CD14-positive monocyte (primary cell): Measurements from ENCODE around the gene TEX10. TPM values are rescaled to one million over a fixed set of nuclear protein-coding genes. Genes with fewer than 3 reads are reported as not detected.
A peak's percentile ranks its signal among the peaks of the same experiment; 100 is the strongest.
"Not testable (repeated sequence)": the region's sequence is repeated elsewhere in the genome, so short reads cannot be mapped to it uniquely, and the experiment has no call there.

Source experiments
- DNase-seq, 3 donors: peaks; one replicate each; pipeline ENCODE4 v3.0.0-alpha.2; 2011 to 2022
- H2AFZ ChIP-seq: 2 replicates; pipeline ENCODE4 v1.6.0; 2012; ENCODE audit warnings: mild to moderate bottlenecking, low read depth, low read length, inconsistent platforms; ENCODE audit not compliant: insufficient read depth, poor library complexity, severe bottlenecking
- H3K27ac ChIP-seq, 2 donors: 1 replicate in 1 of 2; 2 replicates in 1 of 2; pipeline ENCODE4 v1.5.1; 2012 to 2013; ENCODE audit warnings: low read length in 2 of 2, control low read depth in 1 of 2, inconsistent platforms in 1 of 2, low read depth in 1 of 2, mild to moderate bottlenecking in 1 of 2
- H3K27me3 ChIP-seq, 2 donors: one replicate each; pipeline versions ENCODE4 v1.6.0 to v1.6.1; 2011 to 2013; ENCODE audit warnings: low read length in 2 of 2; ENCODE audit not compliant: control insufficient read depth in 2 of 2, insufficient read depth in 2 of 2
- H3K36me3 ChIP-seq, 2 donors: replicated peaks in 1 of 2; 1 replicate in 1 of 2; 2 replicates in 1 of 2; pipeline versions ENCODE4 v1.5.1 to v1.6.1; 2012 to 2013; ENCODE audit warnings: low read length in 2 of 2, control low read depth in 1 of 2, inconsistent platforms in 1 of 2, mild to moderate bottlenecking in 1 of 2; ENCODE audit not compliant: insufficient read depth in 2 of 2, control insufficient read depth in 1 of 2
- H3K4me1 ChIP-seq, 2 donors: 1 replicate in 1 of 2; 2 replicates in 1 of 2; pipeline versions ENCODE4 v1.5.1 to v1.6.1; 2012 to 2013; ENCODE audit warnings: low read length in 2 of 2, control low read depth in 1 of 2, inconsistent platforms in 1 of 2, mild to moderate bottlenecking in 1 of 2, moderate library complexity in 1 of 2; ENCODE audit not compliant: insufficient read depth in 2 of 2, control insufficient read depth in 1 of 2
- H3K4me2 ChIP-seq: replicated peaks from 2 replicates; pipeline ENCODE3; 2012; ENCODE audit warnings: low read length, moderate library complexity, mild to moderate bottlenecking; ENCODE audit not compliant: poor library complexity, severe bottlenecking; ENCODE audit errors: extremely low read depth
- H3K4me3 ChIP-seq, 3 experiments: fragments of 200-600 bp in 1 of 3; sonication (generic) in 1 of 3; replicated peaks in 1 of 3; 1 replicate in 2 of 3; 2 replicates in 1 of 3; pipeline ENCODE4 v1.5.1; 2011 to 2013; ENCODE audit warnings: low read length in 3 of 3, mild to moderate bottlenecking in 3 of 3, control low read depth in 2 of 3, low read depth in 2 of 3, inconsistent platforms in 1 of 3, moderate library complexity in 1 of 3
- H3K79me2 ChIP-seq: 2 replicates; pipeline ENCODE4 v1.6.0; 2012; ENCODE audit warnings: mild to moderate bottlenecking, control low read depth, inconsistent platforms, low read length, moderate library complexity; ENCODE audit not compliant: insufficient read depth
- H3K9ac ChIP-seq: 2 replicates; pipeline ENCODE4 v1.6.0; 2017; ENCODE audit warnings: low read length, mild to moderate bottlenecking; ENCODE audit not compliant: insufficient read depth, poor library complexity, severe bottlenecking
- H3K9me3 ChIP-seq, 2 donors: replicated peaks in 1 of 2; 1 replicate in 1 of 2; 2 replicates in 1 of 2; pipeline versions ENCODE4 v1.5.1 to v1.6.1; 2012 to 2013; ENCODE audit warnings: low read length in 2 of 2, control low read depth in 1 of 2; ENCODE audit not compliant: control insufficient read depth in 1 of 2, insufficient read depth in 1 of 2
- H4K20me1 ChIP-seq: 2 replicates; pipeline ENCODE4 v1.6.0; 2012; ENCODE audit warnings: mild to moderate bottlenecking, low read length, control low read depth, moderate library complexity; ENCODE audit not compliant: insufficient read depth
- H3K27ac Mint-ChIP-seq, 7 donors: one replicate each; pipeline ENCODE4 v1.8.0; 2020; ENCODE audit warnings: mild to moderate bottlenecking in 7 of 7, mixed read lengths in 7 of 7, moderate library complexity in 6 of 7, inconsistent platforms in 2 of 7
- H3K27me3 Mint-ChIP-seq, 3 donors: one replicate each; pipeline ENCODE4 v1.8.0; 2021 to 2022; ENCODE audit warnings: low read depth in 3 of 3, mild to moderate bottlenecking in 3 of 3, mixed read lengths in 3 of 3, moderate library complexity in 3 of 3, inconsistent platforms in 1 of 3
- H3K36me3 Mint-ChIP-seq, 2 donors: one replicate each; pipeline ENCODE4 v1.8.0; 2020; ENCODE audit warnings: mixed read lengths in 2 of 2, inconsistent platforms in 1 of 2, mild to moderate bottlenecking in 1 of 2
- H3K4me1 Mint-ChIP-seq: one replicate; pipeline ENCODE4 v1.8.0; 2020; ENCODE audit warnings: mild to moderate bottlenecking, mixed read lengths
- H3K4me3 Mint-ChIP-seq, 2 donors: one replicate each; pipeline ENCODE4 v1.8.0; 2020; ENCODE audit warnings: mild to moderate bottlenecking in 2 of 2, mixed read lengths in 2 of 2, moderate library complexity in 1 of 2
- H3K9me3 Mint-ChIP-seq, 7 donors: one replicate each; pipeline ENCODE4 v1.8.0; 2020 to 2022; ENCODE audit warnings: mixed read lengths in 7 of 7, mild to moderate bottlenecking in 6 of 7, moderate library complexity in 6 of 7, inconsistent platforms in 2 of 7
- CTCF ChIP-seq: fragments of 200-600 bp; IDR thresholded peaks from one replicate; pipeline ENCODE4 v1.8.0; 2022; ENCODE audit warnings: antibody characterized with exemption, mild to moderate bottlenecking
- WGBS: methylation state at CpG from one replicate; pipeline ENCODE4 v1.1.5; 2013; ENCODE audit warnings: missing lambda C conversion rate; ENCODE audit not compliant: insufficient coverage; 5-methylcytosine and 5-hydroxymethylcytosine counted together
- intact Hi-C, 2 donors: fragments of 100-400 bp; cut with micrococcal nuclease; formaldehyde crosslinking; loops; one replicate each; pipeline versions ENCODE4 v1.15.0 to v1.15.1; 2023
- polyA plus RNA-seq, 3 donors: library from polyadenylated mRNA; depleted of rRNA in 1 of 3; unstranded in 2 of 3; stranded (reverse) in 1 of 3; fragments of 300-500 nt in 2 of 3; fragments of >200 nt in 1 of 3; fragmentation: Illumina TruSeq in 2 of 3; gene quantifications; 1 replicate in 2 of 3; 2 replicates in 1 of 3; pipeline ENCODE4 v1.2.3, GENCODE V29; 2012 to 2021

The TEX10 gene
- polyA plus RNA-seq, 3 donors: 3.8 to 6.4 (median 4.5) TPM

- Histone ChIP-seq H3K4me2 (peak overlapping the region; percentile 20), H3K79me2 (no peaks in the 10 kb centered on the region), H3K27me3 (no peaks in the 10 kb centered on the region), H4K20me1 (no peaks in the 10 kb centered on the region), H2AFZ (peak overlapping the region; percentile 7), H3K9me3 (peaks cover 0 to 6% of the 10 kb centered on the region in 2 donors), H3K9ac (no peak overlapping the region), H3K4me3 (no peak overlapping the region), H3K27ac (peak overlapping the region in 1 of 2 donors; percentile 5), H3K4me1 (peaks cover 12 to 13% of the 10 kb centered on the region in 2 donors), H3K36me3 (no peaks in the 10 kb centered on the region)
- Mint-ChIP-seq H3K4me3 (peak overlapping the region in 1 of 2 donors; percentile 15), H3K4me1 (peaks cover 16% of the 10 kb centered on the region), H3K36me3 (peaks cover 0 to 2% of the 10 kb centered on the region in 2 donors), H3K9me3 (peaks cover 7 to 18% (median 11%) of the 10 kb centered on the region in 7 donors), H3K27ac (no peak overlapping the region), H3K27me3 (no peaks in the 10 kb centered on the region)
- TF ChIP-seq CTCF: no peak
- intact Hi-C loops: no loop called here
- DNase-seq: peak in 2 of 3 donors; percentile 9 to 10
- no CpG with 5 or more reads among the region's 2 CpGs for WGBS
Observed at GRCh38 chr9:100394816-100395215, 42.1 kb upstream of the TEX10 start.

DNA sequence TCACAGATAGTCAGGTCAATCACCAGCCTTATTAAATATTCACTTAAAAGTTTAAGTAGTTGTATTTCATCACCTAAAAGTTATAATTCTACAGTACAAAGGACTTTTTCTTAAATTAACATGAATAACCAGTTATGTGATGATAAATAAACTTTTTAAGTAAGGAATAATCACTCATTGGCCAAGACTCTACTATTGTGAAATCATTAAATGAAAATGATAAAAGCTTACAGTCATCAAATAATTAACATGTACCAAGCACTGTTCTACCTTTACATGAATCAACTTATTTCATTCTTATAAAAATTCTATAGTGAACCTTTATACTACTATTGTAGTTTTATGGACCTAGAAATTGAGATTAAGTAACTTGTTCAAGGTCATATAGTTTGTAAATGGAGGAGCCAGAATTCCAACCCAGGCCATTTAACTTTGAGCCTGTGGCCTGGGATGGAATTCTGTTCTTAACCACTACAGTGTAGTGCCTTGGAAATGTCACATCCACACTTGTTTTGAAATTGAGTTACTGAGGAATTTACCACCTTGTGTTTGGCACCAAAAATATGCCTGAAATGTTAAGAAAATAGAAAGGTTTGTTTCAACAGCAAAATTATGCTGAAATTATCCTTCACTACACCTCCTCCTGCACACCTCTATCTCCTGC lies 41.4 kb upstream of the TEX10 start:
- no peak for TF ChIP-seq CTCF
- H3K4me3 ChIP-seq: no peak overlapping the region
- H3K27me3 Mint-ChIP-seq: no peaks in the 10 kb centered on the region
- no peak overlapping the region for H2AFZ ChIP-seq
- DNase-seq: no peak
- no peaks in the 10 kb centered on the region for H3K79me2 ChIP-seq
- H3K9ac ChIP-seq: no peak overlapping the region
- peaks cover 0 to 2% of the 10 kb centered on the region in 2 donors for H3K36me3 Mint-ChIP-seq
- no peak overlapping the region for H3K4me3 Mint-ChIP-seq
- H3K36me3 ChIP-seq: no peaks in the 10 kb centered on the region
- peaks cover 18% of the 10 kb centered on the region for H3K4me1 Mint-ChIP-seq
- no peak overlapping the region for H3K27ac ChIP-seq
- H3K9me3 ChIP-seq: peaks cover 0 to 6% of the 10 kb centered on the region in 2 donors
- no peaks in the 10 kb centered on the region for H4K20me1 ChIP-seq
- H3K27ac Mint-ChIP-seq: peak overlapping the region in 2 of 7 donors; percentile 26 to 44
- no peaks in the 10 kb centered on the region for H3K27me3 ChIP-seq
- H3K9me3 Mint-ChIP-seq: peaks cover 7 to 18% (median 11%) of the 10 kb centered on the region in 7 donors
- H3K4me1 ChIP-seq: peaks cover 12 to 13% of the 10 kb centered on the region in 2 donors
- H3K4me2 ChIP-seq: no peak overlapping the region
- intact Hi-C loops: no loop called here

- H3K36me3 ChIP-seq, H3K9me3 ChIP-seq, H3K27me3 ChIP-seq, H4K20me1 ChIP-seq, H3K79me2 ChIP-seq, H3K27me3 Mint-ChIP-seq, intact Hi-C loops, H3K9ac ChIP-seq, H3K27ac Mint-ChIP-seq, H3K4me3 Mint-ChIP-seq, H3K27ac ChIP-seq, H3K4me2 ChIP-seq, H3K4me3 ChIP-seq, H2AFZ ChIP-seq, H3K36me3 Mint-ChIP-seq, DNase-seq: not testable (repeated sequence)
- peaks cover 12 to 13% of the 10 kb centered on the region in 2 donors for H3K4me1 ChIP-seq
- 100% methylated on average over 17 of the region's 21 CpGs for WGBS
- Mint-ChIP-seq H3K9me3 (peaks cover 7 to 18% (median 10%) of the 10 kb centered on the region in 7 donors), H3K4me1 (peaks cover 18% of the 10 kb centered on the region)
Observed at GRCh38 chr9:100392989-100393388, 40.2 kb upstream of the TEX10 start.
